SH-SY5Y (cell line): ENCODE measurements around the gene SMTNL1.

Experiments used
- GATA2 ChIP-seq: IDR thresholded peaks from 2 replicates; pipeline ENCODE4 v1.6.1; 2011; ENCODE audit warnings: mild to moderate bottlenecking, low read depth, low read length
- GATA3 ChIP-seq: IDR thresholded peaks from 2 replicates; pipeline ENCODE4 v1.6.1; 2011; ENCODE audit warnings: low read depth, mild to moderate bottlenecking, low read length, moderate library complexity

SMTNL1 gene

DNA sequence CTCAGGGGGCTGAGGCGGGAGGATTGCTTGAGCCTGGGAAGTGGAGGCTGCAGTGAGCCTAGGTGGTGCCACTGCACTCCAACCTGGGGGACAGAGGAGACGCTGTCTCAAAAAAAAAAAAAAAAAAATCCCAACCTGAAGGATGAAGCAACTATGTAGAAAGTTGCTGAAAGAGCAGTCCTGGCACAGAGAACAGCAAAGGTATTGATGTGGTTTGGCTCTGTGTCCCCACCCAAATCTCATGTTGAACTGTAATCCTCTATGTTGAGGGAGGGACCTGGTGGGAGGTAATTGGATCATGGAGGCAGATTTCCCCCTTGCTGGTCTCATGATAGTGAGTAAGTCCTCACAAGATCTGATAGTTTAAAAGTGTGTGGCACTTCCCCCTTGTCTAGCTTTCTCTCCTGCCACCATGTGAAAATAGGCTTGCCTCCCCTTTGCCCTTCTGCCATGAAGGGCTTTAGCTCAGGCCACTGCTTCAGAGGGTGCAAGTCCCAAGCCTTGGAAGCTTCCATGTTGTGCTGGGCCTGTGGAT is 49.4 kb downstream of the SMTNL1 start:
- TF ChIP-seq GATA3 (no peak), GATA2 (no peak)

DNA sequence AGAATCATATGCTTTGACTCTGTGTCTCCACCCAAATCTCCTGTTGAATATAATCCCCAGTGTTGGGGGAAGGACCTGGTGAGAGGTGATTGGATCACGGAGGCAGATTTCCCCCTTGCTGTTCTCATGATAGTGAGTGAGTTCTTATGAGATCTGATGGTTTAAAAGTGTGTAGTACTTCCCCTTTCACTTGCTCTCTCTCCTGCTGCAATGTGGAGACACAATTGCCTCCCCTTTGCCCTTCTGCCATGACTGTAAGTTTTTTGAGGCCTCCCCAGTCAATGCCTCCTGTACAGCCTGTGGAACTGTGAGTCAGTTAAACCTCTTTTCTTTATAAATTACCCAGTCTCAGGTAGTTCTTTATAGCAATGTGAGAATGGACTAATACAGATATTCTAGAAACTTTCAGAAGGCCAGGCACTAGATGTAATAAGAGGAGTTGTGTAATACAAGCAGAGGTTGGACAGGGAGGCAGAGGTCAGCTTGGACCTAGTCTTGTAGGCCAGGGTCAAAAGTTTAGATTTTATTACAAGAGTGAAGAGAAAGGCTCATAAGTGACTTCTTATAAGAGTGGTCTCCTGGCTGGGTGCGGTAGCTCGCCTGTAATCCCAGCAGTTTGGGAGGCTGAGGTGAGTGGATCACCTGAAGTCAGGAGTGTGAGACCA is 50.8 kb downstream of the SMTNL1 start:
- TF ChIP-seq GATA2: no peak
- no peak for TF ChIP-seq GATA3

DNA sequence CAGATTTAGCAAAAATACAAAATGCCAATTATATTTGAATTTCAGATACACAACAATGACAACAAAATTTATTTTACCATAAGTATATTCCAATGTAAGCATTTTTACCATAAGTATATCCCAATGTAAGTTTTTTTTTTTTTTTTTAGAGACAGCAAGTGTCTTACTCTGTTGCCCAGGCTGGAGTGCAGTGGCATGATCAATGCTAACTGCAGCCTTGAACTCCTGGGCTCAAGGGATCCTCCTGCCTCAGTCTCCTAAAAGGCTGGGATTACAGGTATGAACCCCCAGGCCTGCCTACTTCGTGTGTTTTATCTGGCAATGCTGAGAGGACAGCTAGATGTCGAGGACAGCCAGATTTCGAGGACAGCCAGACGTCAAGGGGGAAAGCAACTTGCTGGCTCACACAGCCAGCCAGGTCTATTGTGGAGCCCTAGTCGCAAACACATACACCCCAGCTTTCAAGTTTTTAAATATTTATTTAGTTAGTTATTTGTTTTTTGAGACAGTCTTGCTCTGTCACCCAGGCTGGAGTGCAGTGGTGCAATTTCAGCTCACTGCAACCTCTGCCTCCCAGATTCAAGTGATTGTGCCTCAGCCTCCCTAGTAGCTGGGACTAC is 59.0 kb downstream of the SMTNL1 start:
- no peak for TF ChIP-seq GATA3
- TF ChIP-seq GATA2: no peak

DNA sequence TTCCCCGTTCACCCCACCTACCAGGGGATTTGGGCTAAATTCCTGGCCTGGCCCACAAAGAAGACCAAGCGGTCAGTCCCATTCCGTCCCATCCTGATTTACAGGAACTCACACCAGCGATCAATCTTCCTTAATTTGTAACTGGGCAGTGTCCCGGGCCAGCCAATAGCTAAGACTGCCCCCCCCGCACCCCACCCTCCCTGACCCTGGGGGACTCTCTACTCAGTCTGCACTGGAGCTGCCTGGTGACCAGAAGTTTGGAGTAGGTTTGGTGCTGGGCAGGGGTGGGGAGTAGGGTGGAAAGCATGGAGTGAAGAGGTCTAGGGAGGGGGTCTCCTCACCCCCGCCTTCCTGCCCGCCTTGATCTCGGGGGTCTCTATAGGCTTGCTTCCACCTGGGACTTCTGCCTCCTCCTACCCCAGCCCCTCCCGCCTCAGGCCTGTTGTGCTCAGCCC is 60.1 kb downstream of the SMTNL1 start, which contains the start of gene SERPING1:
SERPING1 (plus strand) TSS at position 225 of the 455 bp plus-strand sequence. CDS start 586 bp downstream, outside the sequence.
- no peak for TF ChIP-seq GATA2
- TF ChIP-seq GATA3: no peak

DNA sequence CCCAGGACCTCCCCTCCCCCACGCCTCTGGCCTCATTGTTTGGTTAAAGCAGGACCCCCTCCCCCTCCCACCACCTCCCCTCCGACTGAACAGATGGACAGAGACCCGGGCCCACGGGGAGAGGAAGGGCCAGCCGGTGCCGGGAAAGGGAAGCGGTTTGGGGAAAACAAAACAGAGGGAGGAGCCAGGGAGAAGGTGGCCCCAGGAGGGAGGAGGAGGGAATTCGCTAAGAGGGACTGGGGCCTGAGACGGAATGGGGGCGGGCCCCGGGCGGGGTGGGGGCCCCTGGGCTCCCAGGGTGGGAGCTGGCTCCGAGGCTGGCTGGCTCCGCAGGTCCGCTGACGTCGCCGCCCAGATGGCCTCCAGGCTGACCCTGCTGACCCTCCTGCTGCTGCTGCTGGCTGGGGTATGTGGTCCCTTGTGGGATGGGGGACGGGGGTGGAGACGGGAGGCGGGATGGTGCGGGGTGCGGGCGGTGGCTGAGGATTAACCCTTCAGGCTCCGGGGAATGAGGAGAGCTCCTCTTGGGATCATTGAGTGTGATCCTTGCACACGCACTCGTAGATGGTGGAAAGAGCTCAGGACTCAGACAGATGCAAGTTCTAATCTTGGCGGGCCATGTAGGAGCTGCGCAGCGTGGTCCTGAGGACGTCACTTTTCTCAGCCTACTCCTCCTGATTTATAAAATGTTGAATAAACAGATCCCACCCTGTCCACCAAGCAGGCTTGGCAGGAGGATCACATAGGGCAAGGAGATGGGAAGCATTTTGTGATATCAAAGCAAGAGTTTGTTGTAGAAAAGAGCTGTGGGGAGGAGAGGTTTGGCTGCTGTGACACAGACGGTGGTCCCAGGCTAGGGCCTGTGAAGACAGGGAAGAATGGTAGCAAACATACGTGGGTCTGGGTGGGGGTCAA is 60.8 kb downstream of the SMTNL1 start:
- TF ChIP-seq GATA3 (no peak), GATA2 (no peak)

DNA sequence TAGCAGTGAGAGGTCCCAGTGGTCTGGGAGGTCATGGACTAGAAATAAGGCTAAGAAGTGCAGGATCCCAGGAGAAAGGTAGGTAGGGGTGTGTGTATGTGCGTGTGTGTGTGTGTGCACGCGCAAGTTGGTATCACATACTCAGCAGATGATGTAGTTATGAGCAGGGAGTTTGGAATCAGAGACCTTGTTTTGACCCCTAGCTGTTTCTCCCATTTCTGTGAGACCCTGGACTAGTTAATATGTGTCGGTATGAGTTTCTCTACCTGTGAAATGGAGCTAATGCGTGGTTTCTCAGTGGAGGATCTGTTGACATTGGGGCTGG is 61.4 kb downstream of the SMTNL1 start:
- no peak for TF ChIP-seq GATA3
- TF ChIP-seq GATA2: no peak

DNA sequence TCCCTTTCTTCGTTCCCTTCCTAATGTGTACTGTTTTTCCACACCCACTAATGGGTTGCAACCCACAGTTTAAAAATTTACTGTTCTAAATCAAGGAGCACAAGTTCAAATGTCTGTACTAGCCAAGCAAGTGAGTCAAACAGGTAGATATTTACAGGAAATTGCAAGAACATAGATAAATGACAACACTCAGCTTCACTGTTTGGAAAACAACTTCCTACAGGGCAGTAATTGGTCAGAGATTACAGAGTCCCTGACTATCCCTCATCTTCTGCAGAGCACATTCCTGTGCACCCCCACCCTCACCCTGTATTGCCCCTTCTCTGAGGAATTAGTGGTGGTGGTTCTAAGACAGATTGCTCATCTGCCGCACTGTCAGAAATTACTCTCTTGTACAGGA is 62.0 kb downstream of the SMTNL1 start:
- no peak for TF ChIP-seq GATA3
- no peak for TF ChIP-seq GATA2
